Embryonic facial prominence (tissue), 1 donor: Measurements from ENCODE around the gene CHD5.
A peak's percentile ranks its signal among the peaks of the same experiment; 100 is the strongest.
"Not testable (repeated sequence)": the region's sequence is repeated elsewhere in the genome, so short reads cannot be mapped to it uniquely, and the experiment has no call there.

ENCODE experiments used
- DNase-seq: peaks from one replicate; pipeline ENCODE4 v3.0.0-alpha.2; 2016; ENCODE audit errors: extremely low spot score

The CHD5 gene

DNA sequence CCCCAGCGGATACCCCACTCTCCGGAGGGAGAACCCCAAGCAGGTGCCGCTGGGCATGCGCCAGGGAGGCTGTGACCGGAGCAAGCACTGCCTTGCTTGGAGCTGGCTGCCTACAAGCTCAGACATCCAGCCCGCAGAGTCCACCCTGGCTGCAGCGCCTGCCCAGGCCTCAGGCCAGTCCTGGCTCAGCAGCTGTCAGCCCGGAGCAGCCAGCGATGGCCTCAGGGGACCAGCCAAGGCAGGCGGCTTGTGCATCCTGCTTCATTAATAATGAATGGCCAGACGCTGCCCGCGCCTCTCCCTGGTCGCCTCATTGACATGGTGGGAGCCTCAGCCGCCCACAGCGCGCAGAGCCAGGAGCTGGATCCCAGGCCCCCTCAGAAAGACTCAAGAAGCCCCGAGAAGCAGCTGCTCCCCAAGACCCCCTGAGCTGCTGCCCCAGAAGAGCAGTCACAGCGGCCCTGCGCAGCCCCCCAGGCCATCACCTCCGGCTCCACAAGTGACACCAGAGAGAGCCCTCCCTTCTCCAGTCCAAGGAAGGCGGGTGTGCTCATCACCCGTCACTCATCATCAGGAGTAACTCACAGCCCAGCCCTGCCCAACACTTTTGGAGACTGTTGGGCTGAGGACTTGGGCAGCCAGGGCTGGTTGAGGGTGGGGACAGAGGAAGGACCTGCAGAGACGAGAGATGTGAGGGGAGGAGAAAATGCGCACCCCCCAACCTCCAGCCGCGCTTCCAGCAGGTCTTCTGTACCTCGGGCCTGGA lies 114.8 kb downstream of the CHD5 start:
- no peak for DNase-seq

DNA sequence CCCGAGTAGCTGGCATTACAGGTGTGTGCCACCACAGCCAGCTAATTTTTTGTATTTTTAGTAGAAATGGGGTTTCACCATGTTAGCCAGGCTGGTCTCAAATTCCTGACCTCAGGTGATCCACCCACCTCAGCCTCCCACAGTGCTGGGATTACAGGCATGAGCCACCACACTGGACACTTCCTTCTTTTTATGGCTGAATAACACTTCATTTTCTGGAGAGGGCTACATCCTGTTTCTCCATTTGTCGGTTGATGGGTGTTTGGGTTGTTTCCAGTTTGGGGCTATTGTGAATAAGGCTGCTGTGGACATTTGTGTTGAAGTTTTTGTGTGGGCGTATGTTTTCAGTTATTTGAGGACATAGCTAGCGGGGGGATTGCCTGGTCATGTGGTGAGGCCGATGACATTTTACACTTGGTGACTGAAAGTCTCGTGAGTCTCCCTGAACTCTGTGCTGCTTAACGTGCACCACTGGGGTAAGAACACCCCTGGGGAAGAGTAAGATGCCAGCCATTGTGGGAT lies 116.5 kb downstream of the CHD5 start:
- DNase-seq: not testable (repeated sequence)

DNA sequence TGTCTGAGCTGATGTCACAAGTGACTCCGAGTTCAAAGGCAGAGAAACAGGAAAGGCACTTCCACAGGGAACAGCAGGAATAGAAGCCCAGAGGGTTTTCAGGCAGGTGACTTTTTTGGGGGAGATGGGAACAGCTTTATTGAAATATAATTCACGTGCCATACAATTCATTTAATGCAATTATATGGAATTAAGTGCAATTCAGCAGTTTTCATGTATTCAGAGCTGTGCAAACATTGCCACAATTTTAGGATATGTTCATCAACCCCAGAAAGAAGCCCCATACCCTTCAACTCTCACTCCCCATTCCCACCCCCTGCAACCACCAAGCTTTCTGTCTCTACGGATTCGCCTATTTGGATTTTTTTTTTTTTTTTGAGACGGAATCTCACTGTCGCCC lies 117.5 kb downstream of the CHD5 start:
- DNase-seq: no peak

DNA sequence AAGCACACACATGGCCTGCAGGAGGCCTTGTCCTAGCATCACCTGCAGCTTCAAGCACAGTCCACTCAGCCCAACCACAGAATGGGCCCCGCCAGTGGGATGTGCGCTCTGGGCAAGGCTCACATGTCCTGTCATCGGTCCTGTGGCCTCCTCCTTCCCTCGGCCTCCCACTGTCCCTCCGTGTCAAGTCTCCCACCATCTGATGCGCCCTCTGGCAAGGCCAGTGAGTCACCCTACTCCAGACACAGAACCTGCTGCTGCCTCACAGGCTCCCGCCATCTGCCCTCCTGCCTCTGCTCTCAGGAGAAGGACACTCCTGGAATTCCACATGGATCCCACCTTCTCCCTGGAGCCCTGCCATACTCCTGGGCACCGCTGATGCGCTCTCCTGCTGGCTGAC lies 120.3 kb downstream of the CHD5 start:
- no peak for DNase-seq

DNA sequence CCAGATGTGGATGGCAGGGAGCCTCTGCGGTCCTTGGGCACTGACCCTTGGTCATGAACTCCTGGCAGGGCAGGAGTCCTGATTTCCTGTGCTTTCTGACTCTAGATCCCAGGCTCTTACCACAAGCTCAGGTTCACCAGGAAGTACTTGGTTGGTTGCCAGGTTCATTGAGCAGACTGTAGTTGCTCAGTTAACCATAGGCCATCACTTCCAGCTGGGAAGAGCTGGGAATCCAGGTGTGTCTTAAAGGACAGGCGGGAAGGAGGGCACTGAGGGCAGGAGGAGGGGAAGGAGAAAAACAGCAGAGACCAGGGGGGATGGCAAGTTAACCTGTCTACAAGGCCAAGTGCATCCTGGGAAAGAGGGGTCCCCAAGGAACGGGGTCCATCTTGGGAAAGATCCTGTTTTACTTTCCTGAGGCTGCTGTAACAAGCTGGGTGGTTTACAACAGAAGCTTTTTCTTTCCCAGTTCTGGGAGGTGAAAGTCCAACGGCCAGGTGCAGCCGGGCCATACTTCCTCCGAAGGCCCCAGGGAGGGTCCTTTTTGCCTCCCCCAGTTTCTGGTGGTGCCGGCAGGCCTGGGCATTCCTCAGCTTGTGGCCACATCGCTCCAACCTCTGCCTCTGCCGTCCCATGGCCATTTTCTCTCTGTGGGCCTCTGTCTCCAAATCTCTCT lies 122.8 kb downstream of the CHD5 start:
- no peak for DNase-seq

DNA sequence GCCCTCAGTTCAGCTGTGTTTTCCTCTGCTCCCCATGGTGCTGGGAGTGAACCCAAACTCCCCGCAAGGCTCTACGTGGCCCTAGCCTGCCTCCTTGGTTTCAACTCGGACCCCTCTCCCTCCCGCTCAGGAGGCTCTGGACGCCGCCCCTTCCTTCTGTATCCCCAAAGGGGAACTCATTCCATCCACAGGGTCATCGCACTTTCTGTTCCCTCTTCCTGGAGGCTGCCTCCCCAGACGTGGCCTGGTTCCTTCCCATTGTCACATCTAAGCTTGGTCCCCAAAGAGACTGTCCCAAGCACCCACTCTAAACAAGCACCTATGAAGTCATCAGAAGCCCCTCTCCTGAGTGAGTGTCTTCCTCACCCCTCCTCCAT lies 123.6 kb downstream of the CHD5 start:
- DNase-seq: no peak

DNA sequence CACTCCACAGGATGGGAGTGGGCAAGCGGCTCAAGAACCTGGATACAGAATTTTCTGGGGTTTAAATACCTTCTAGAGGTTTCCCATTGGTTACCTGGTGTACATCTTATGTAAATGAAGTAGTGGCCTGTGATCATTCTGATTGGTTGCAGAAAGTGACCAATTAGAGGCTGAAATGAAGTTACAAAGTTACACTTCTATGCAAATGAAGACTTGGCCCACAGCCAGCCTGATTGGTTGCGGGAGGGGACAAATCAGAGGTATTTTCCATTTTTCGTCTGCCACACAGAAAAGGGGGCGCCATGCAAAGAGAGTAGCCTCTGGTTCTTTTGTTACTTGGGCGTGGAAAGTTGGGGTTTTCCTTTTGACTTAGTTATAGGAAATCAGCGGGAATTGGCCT lies 125.5 kb downstream of the CHD5 start:
- DNase-seq: no peak

DNA sequence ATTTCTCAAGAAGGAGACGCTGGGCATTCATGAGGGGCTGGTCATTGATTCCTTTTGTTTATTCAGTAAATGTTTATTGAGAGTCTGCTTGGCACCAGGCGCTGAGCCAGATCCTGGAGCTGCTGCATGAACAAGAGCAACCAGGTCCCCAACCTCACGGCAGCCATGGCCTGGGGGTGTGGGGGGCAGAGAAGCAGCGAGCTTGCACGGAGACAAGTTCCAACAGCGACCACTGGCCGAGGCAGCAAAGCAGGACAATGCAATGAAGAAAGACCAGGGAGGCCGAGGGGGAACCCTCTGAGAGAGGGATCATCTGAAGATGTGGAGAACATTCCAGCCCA lies 126.9 kb downstream of the CHD5 start:
- DNase-seq: no peak

DNA sequence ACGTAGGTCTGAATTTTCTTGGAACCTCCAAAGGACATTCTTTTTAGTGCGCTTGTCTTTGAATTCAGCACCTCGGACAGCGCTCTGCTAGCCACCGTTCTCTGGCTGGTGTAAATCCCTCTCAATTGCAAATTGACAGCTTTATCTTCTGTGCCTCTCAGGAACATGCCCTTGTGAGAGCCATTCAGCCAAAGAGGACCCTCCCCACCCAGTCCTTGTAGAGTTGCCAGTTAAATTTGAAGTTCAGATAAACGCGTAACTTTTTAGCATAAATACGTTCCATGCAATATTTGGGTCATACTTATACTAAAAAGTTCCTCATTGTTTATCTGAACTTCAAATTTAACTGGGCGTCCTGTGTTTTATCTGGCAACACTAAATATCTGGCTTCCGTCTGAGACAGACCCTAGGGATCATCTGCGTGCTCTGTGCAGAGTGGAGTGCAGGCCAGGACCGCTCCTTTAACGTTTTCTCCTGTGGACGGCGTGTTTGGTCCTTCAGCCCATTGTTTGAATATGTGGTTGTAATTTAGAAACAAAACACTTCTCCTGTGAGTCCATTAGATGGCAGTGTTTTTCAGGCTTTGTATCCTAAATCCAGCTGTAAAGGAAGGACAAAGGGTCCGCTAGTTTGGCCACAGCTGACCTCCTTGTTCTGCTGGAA lies 127.4 kb downstream of the CHD5 start:
- peak; percentile 66 for DNase-seq
